GM23338 (cell line): ENCODE results near the gene CCDC92. TPM values are rescaled to one million over a fixed set of nuclear protein-coding genes. Genes with fewer than 3 reads are reported as not detected.

ENCODE experiments used
- ATAC-seq: fragments of 200-7000 bp; cut with Tn5 transposase; 3 replicates; pipeline ENCODE4 v1.9.1; 2020
- DNase-seq: peaks from one replicate; pipeline ENCODE4 v3.0.0-alpha.2; 2015; ENCODE audit warnings: low spot score
- H2AFZ ChIP-seq: fragments of 200-600 bp; sonication (generic); 2 replicates; pipeline ENCODE4 v1.8.0; 2016; ENCODE audit warnings: antibody characterized with exemption, mild to moderate bottlenecking, moderate library complexity
- H3F3A ChIP-seq: fragments of 200-600 bp; sonication (generic); replicated peaks from 2 replicates; pipeline ENCODE4 v1.8.0; 2017; ENCODE audit warnings: antibody characterized with exemption, mixed run types, low read depth
- H3K27ac ChIP-seq: fragments of 200-600 bp; sonication (generic); 2 replicates; pipeline ENCODE4 v1.6.1; 2016; ENCODE audit warnings: low read depth
- H3K27me3 ChIP-seq: fragments of 200-600 bp; sonication (generic); 2 replicates; pipeline ENCODE4 v1.8.0; 2016; ENCODE audit warnings: mild to moderate bottlenecking, mixed run types, moderate library complexity; ENCODE audit not compliant: insufficient read depth
- H3K36me3 ChIP-seq: fragments of 200-600 bp; sonication (generic); 2 replicates; pipeline ENCODE4 v1.8.0; 2016; ENCODE audit warnings: mild to moderate bottlenecking; ENCODE audit not compliant: insufficient read depth
- H3K4me1 ChIP-seq: fragments of 200-600 bp; sonication (generic); 2 replicates; pipeline ENCODE4 v1.8.0; 2016; ENCODE audit warnings: mild to moderate bottlenecking, moderate library complexity; ENCODE audit not compliant: insufficient read depth
- H3K4me2 ChIP-seq: fragments of 200-600 bp; sonication (generic); 2 replicates; pipeline ENCODE4 v1.7.1; 2017; ENCODE audit warnings: mixed run types
- H3K4me3 ChIP-seq: fragments of 200-600 bp; sonication (generic); 2 replicates; pipeline ENCODE4 v1.6.1; 2016; ENCODE audit warnings: mixed run types
- H3K79me2 ChIP-seq: fragments of 200-600 bp; sonication (generic); replicated peaks from 2 replicates; pipeline ENCODE4 v1.8.0; 2017; ENCODE audit warnings: mild to moderate bottlenecking; ENCODE audit not compliant: insufficient read depth
- H3K9me2 ChIP-seq: fragments of 200-600 bp; sonication (generic); 2 replicates; pipeline ENCODE4 v1.8.0; 2017; ENCODE audit not compliant: insufficient read depth
- H4K20me1 ChIP-seq: fragments of 200-600 bp; sonication (generic); replicated peaks from 2 replicates; pipeline ENCODE4 v1.8.0; 2017; ENCODE audit warnings: mild to moderate bottlenecking; ENCODE audit not compliant: insufficient read depth
- H3K27ac Mint-ChIP-seq: 2 replicates; pipeline ENCODE4 v1.8.0; 2020; ENCODE audit warnings: inconsistent platforms, mild to moderate bottlenecking, moderate library complexity, mixed read lengths
- H3K27me3 Mint-ChIP-seq: 3 replicates; pipeline ENCODE4 v1.8.0; 2022; ENCODE audit warnings: low read depth, mild to moderate bottlenecking, moderate library complexity, mixed read lengths, inconsistent platforms; ENCODE audit not compliant: insufficient read depth, poor library complexity
- H3K36me3 Mint-ChIP-seq: 3 replicates; pipeline ENCODE4 v1.8.0; 2021; ENCODE audit warnings: low read depth, mild to moderate bottlenecking, inconsistent platforms, moderate library complexity, mixed read lengths
- H3K4me1 Mint-ChIP-seq: 3 replicates; pipeline ENCODE4 v1.8.0; 2020; ENCODE audit warnings: mild to moderate bottlenecking, inconsistent platforms, mixed read lengths
- H3K4me3 Mint-ChIP-seq: 3 replicates; pipeline ENCODE4 v1.8.0; 2021; ENCODE audit warnings: moderate library complexity, mild to moderate bottlenecking, inconsistent platforms, mixed read lengths
- H3K9me3 Mint-ChIP-seq: 3 replicates; pipeline ENCODE4 v1.8.0; 2020; ENCODE audit warnings: moderate library complexity, mild to moderate bottlenecking, inconsistent platforms, mixed read lengths
- CREB1 ChIP-seq: fragments of 250-450 bp; sonication (Bioruptor Pico); IDR thresholded peaks from 2 replicates; pipeline ENCODE4 v1.5.0; 2020; ENCODE audit warnings: low read depth, mild to moderate bottlenecking, moderate library complexity
- CTCF ChIP-seq, 2 experiments: fragments of 200-600 bp in 1 of 2; sonication (generic) in 1 of 2; conservative IDR thresholded peaks; 2 replicates each; pipeline versions ENCODE4 v1.5.1 to v1.6.1; 2016 to 2017; ENCODE audit warnings: antibody characterized with exemption in 2 of 2, low read depth in 2 of 2, mild to moderate bottlenecking in 2 of 2, moderate library complexity in 1 of 2
- EZH2 ChIP-seq: fragments of 200-600 bp; sonication (generic); IDR thresholded peaks from one replicate; pipeline ENCODE4 v1.8.0; 2017; ENCODE audit warnings: antibody characterized with exemption, mild to moderate bottlenecking, low read depth; ENCODE audit not compliant: unreplicated experiment
- EZH2phosphoT487 ChIP-seq: fragments of 200-600 bp; sonication (generic); IDR thresholded peaks from one replicate; pipeline ENCODE4 v1.8.1; 2018; ENCODE audit warnings: antibody characterized with exemption; ENCODE audit not compliant: unreplicated experiment
- JUNB ChIP-seq: IDR thresholded peaks from one replicate; pipeline ENCODE4 v1.6.1; 2016; ENCODE audit warnings: antibody characterized with exemption; ENCODE audit not compliant: unreplicated experiment
- NANOG ChIP-seq: IDR thresholded peaks from 2 replicates; pipeline ENCODE4 v1.6.1; 2016; ENCODE audit warnings: antibody characterized with exemption, borderline replicate concordance
- POLR2AphosphoS5 ChIP-seq: IDR thresholded peaks from 2 replicates; pipeline ENCODE4 v1.6.1; 2016; ENCODE audit warnings: antibody characterized with exemption, low read depth
- REST ChIP-seq: IDR thresholded peaks from one replicate; pipeline ENCODE4 v1.6.1; 2018; ENCODE audit warnings: antibody characterized with exemption; ENCODE audit not compliant: unreplicated experiment
- STAT1 ChIP-seq: IDR thresholded peaks from one replicate; pipeline ENCODE4 v1.6.1; 2016; ENCODE audit warnings: antibody characterized with exemption; ENCODE audit not compliant: unreplicated experiment
- polyA plus RNA-seq: library from polyadenylated mRNA; unstranded; fragments of >200 nt; fragmentation: Nextera tagmentation; extraction: Ambion mirVana; gene quantifications from 2 replicates; pipeline ENCODE4 v1.2.1, GENCODE V29; 2016
- total RNA-seq: library from RNA; depleted of rRNA; stranded (reverse); fragments of >200 nt; shearing (Covaris generic); gene quantifications from 2 replicates; pipeline ENCODE4 v1.2.3, GENCODE V29; 2014

CCDC92 gene
- total and polyA plus RNA-seq, 2 experiments from 2014 or later = 0.08 to 0.31 TPM

GRCh38 chr12:123997908-123998307, 25.3 kb upstream of the CCDC92 start:
- H3K4me1 Mint-ChIP-seq = peaks cover 22% of the 10 kb centered on the region
- H3K4me3 Mint-ChIP-seq = no peak overlapping the region
- Histone ChIP-seq H3F3A (no peaks in the 10 kb centered on the region), H2AFZ (no peak overlapping the region), H3K27ac (no peak overlapping the region), H3K79me2 (no peaks in the 10 kb centered on the region), H3K9me2 (no peaks in the 10 kb centered on the region), H3K4me3 (no peak overlapping the region), H3K4me2 (no peak overlapping the region), H3K27me3 (no peaks in the 10 kb centered on the region), H3K36me3 (no peaks in the 10 kb centered on the region), H4K20me1 (peaks cover 9% of the 10 kb centered on the region; the same call in 1 of the 2 replicates), H3K4me1 (peaks cover 9% of the 10 kb centered on the region)
- TF ChIP-seq EZH2 (no peak), REST (no peak), JUNB (no peak)
- H3K27ac Mint-ChIP-seq = no peak overlapping the region
- peaks cover 4% of the 10 kb centered on the region; the same call in 2 of the 3 replicates for H3K36me3 Mint-ChIP-seq
- no peaks in the 10 kb centered on the region for H3K27me3 Mint-ChIP-seq
- no peak for ATAC-seq
- H3K9me3 Mint-ChIP-seq = no peaks in the 10 kb centered on the region
- no peak for DNase-seq

- H3K36me3 ChIP-seq = no peaks in the 10 kb centered on the region
- 0 out of 2 replicates have a peak overlapping the region, but pooled peaks have one; percentile 12 for H3K4me2 ChIP-seq
- H3K4me1 ChIP-seq = peaks cover 9% of the 10 kb centered on the region
- TF ChIP-seq EZH2 (no peak), JUNB (no peak), REST (no peak), CREB1 (CRISPR knock-in tag) (no peak), CTCF (conservative IDR thresholded peaks at IDR 0.05; ENCODE audit: low read depth in 2 of 2) (no peak), NANOG (no peak), EZH2phosphoT487 (no peak), POLR2AphosphoS5 (no peak), STAT1 (no peak)
Observed at GRCh38 chr12:123997033-123997822, 24.6 kb upstream of the CCDC92 start.

More at GRCh38 chr12:123997033-123997822, 24.6 kb upstream of the CCDC92 start:
- Histone ChIP-seq H3K4me3 (no peak overlapping the region), H3F3A (no peaks in the 10 kb centered on the region), H3K27ac (no peak overlapping the region), H4K20me1 (peaks cover 12% of the 10 kb centered on the region), H2AFZ (no peak overlapping the region), H3K9me2 (no peaks in the 10 kb centered on the region), H3K79me2 (no peaks in the 10 kb centered on the region), H3K27me3 (no peaks in the 10 kb centered on the region)
- peaks cover 22% of the 10 kb centered on the region for H3K4me1 Mint-ChIP-seq
- DNase-seq (no peak), ATAC-seq (no peak)
- H3K4me3 Mint-ChIP-seq = no peak overlapping the region
- H3K27me3 Mint-ChIP-seq = no peaks in the 10 kb centered on the region
- peaks cover 4% of the 10 kb centered on the region; the same call in 2 of the 3 replicates for H3K36me3 Mint-ChIP-seq
- no peaks in the 10 kb centered on the region for H3K9me3 Mint-ChIP-seq
- H3K27ac Mint-ChIP-seq = no peak overlapping the region
